ENCODE data around the gene IL9R.
"Not testable (repeated sequence)": the region's sequence is repeated elsewhere in the genome, so short reads cannot be mapped to it uniquely, and the experiment has no call there.

IL9R gene

GRCh38 chrX:155983326-155983725 lies 14.2 kb upstream of the IL9R start:
- H3K9me3 ChIP-seq (ENCODE audit: insufficient read depth, low read depth, low read length): no peaks in the 10 kb centered on the region; the same call in 1 of the 2 replicates
- no peak overlapping the region for H2AFZ ChIP-seq (ENCODE audit: low read length)
- no peak overlapping the region for H3K4me3 ChIP-seq (ENCODE audit: low read length, poor library complexity, severe bottlenecking)
- no peaks in the 10 kb centered on the region for H3K4me1 ChIP-seq (ENCODE audit: insufficient read depth, low read length, poor library complexity, severe bottlenecking)
- no peaks in the 10 kb centered on the region for H3K9me2 ChIP-seq (replicated peaks; ENCODE audit: low read depth, low read length)
- no peaks in the 10 kb centered on the region for H3K36me3 ChIP-seq (ENCODE audit: insufficient read depth, low read length)
- H3F3A ChIP-seq (ENCODE audit: low read depth): no peaks in the 10 kb centered on the region
- H3K9ac ChIP-seq (ENCODE audit: low read depth, low read length, poor library complexity, severe bottlenecking): no peak overlapping the region
- H3K79me2 ChIP-seq (ENCODE audit: insufficient read depth, low read length): no peaks in the 10 kb centered on the region
- H3K4me2 ChIP-seq (ENCODE audit: low read depth, low read length, poor library complexity, severe bottlenecking): no peak overlapping the region
- no peaks in the 10 kb centered on the region for H4K20me1 ChIP-seq (ENCODE audit: insufficient read depth, low read length, poor library complexity, severe bottlenecking)
- H3K27me3 ChIP-seq (ENCODE audit: insufficient read depth, low read length, poor library complexity, severe bottlenecking): no peaks in the 10 kb centered on the region
- TF ChIP-seq CTCF (conservative IDR thresholded peaks at IDR 0.05; ENCODE audit: low read length) (no peak), EZH2phosphoT487 (IDR thresholded peaks at IDR 0.05; ENCODE audit: borderline replicate concordance) (no peak)

GRCh38 chrX:155985208-155985607 lies 12.3 kb upstream of the IL9R start:
- H3K9ac ChIP-seq (ENCODE audit: low read depth, low read length, poor library complexity, severe bottlenecking): no peak overlapping the region
- no peak overlapping the region for H3K4me3 ChIP-seq (ENCODE audit: low read length, poor library complexity, severe bottlenecking)
- H3F3A ChIP-seq (ENCODE audit: low read depth): no peaks in the 10 kb centered on the region
- no peaks in the 10 kb centered on the region; the same call in 1 of the 2 replicates for H3K9me3 ChIP-seq (ENCODE audit: insufficient read depth, low read depth, low read length)
- H3K27me3 ChIP-seq (ENCODE audit: insufficient read depth, low read length, poor library complexity, severe bottlenecking): no peaks in the 10 kb centered on the region
- H3K4me1 ChIP-seq (ENCODE audit: insufficient read depth, low read length, poor library complexity, severe bottlenecking): no peaks in the 10 kb centered on the region
- H3K36me3 ChIP-seq (ENCODE audit: insufficient read depth, low read length): no peaks in the 10 kb centered on the region
- H3K4me2 ChIP-seq (ENCODE audit: low read depth, low read length, poor library complexity, severe bottlenecking): no peak overlapping the region
- H4K20me1 ChIP-seq (ENCODE audit: insufficient read depth, low read length, poor library complexity, severe bottlenecking): no peaks in the 10 kb centered on the region
- TF ChIP-seq EZH2phosphoT487 (IDR thresholded peaks at IDR 0.05; ENCODE audit: borderline replicate concordance) (no peak), CTCF (conservative IDR thresholded peaks at IDR 0.05; ENCODE audit: low read length) (no peak)
- no peaks in the 10 kb centered on the region for H3K9me2 ChIP-seq (replicated peaks; ENCODE audit: low read depth, low read length)
- H2AFZ ChIP-seq (ENCODE audit: low read length): no peak overlapping the region
- no peaks in the 10 kb centered on the region for H3K79me2 ChIP-seq (ENCODE audit: insufficient read depth, low read length)

- not testable (repeated sequence) for H3K9me3 ChIP-seq (ENCODE audit: insufficient read depth, low read depth, low read length); H3K4me2 ChIP-seq (ENCODE audit: low read depth, low read length, poor library complexity, severe bottlenecking); H3F3A ChIP-seq (ENCODE audit: low read depth); H3K27me3 ChIP-seq (ENCODE audit: insufficient read depth, low read length, poor library complexity, severe bottlenecking); H2AFZ ChIP-seq (ENCODE audit: low read length); H3K9ac ChIP-seq (ENCODE audit: low read depth, low read length, poor library complexity, severe bottlenecking); H3K4me3 ChIP-seq (ENCODE audit: low read length, poor library complexity, severe bottlenecking); H4K20me1 ChIP-seq (ENCODE audit: insufficient read depth, low read length, poor library complexity, severe bottlenecking); H3K4me1 ChIP-seq (ENCODE audit: insufficient read depth, low read length, poor library complexity, severe bottlenecking); H3K79me2 ChIP-seq (ENCODE audit: insufficient read depth, low read length); H3K36me3 ChIP-seq (ENCODE audit: insufficient read depth, low read length); H3K9me2 ChIP-seq (replicated peaks; ENCODE audit: low read depth, low read length)
These were observed 10.5 kb upstream of the IL9R start for GRCh38 chrX:155986995-155987394.

- Histone ChIP-seq H3K27me3 (ENCODE audit: insufficient read depth, low read length, poor library complexity, severe bottlenecking) (no peaks in the 10 kb centered on the region), H3K36me3 (ENCODE audit: insufficient read depth, low read length) (no peaks in the 10 kb centered on the region), H2AFZ (ENCODE audit: low read length) (no peak overlapping the region), H3K4me2 (ENCODE audit: low read depth, low read length, poor library complexity, severe bottlenecking) (no peak overlapping the region), H3K4me3 (ENCODE audit: low read length, poor library complexity, severe bottlenecking) (no peak overlapping the region), H3K9me3 (ENCODE audit: insufficient read depth, low read depth, low read length) (no peaks in the 10 kb centered on the region; the same call in 1 of the 2 replicates), H3K4me1 (ENCODE audit: insufficient read depth, low read length, poor library complexity, severe bottlenecking) (no peaks in the 10 kb centered on the region), H4K20me1 (ENCODE audit: insufficient read depth, low read length, poor library complexity, severe bottlenecking) (no peaks in the 10 kb centered on the region), H3K79me2 (ENCODE audit: insufficient read depth, low read length) (no peaks in the 10 kb centered on the region), H3F3A (ENCODE audit: low read depth) (no peaks in the 10 kb centered on the region), H3K9ac (ENCODE audit: low read depth, low read length, poor library complexity, severe bottlenecking) (no peak overlapping the region), H3K9me2 (replicated peaks; ENCODE audit: low read depth, low read length) (no peaks in the 10 kb centered on the region)
- no peak for TF ChIP-seq CTCF (conservative IDR thresholded peaks at IDR 0.05; ENCODE audit: low read length)
- TF ChIP-seq EZH2phosphoT487 (IDR thresholded peaks at IDR 0.05; ENCODE audit: borderline replicate concordance): no peak
These were observed 8.6 kb upstream of the IL9R start for GRCh38 chrX:155988859-155989258.
